Measurements from ENCODE around the gene RABGAP1L.

Gene RABGAP1L

DNA sequence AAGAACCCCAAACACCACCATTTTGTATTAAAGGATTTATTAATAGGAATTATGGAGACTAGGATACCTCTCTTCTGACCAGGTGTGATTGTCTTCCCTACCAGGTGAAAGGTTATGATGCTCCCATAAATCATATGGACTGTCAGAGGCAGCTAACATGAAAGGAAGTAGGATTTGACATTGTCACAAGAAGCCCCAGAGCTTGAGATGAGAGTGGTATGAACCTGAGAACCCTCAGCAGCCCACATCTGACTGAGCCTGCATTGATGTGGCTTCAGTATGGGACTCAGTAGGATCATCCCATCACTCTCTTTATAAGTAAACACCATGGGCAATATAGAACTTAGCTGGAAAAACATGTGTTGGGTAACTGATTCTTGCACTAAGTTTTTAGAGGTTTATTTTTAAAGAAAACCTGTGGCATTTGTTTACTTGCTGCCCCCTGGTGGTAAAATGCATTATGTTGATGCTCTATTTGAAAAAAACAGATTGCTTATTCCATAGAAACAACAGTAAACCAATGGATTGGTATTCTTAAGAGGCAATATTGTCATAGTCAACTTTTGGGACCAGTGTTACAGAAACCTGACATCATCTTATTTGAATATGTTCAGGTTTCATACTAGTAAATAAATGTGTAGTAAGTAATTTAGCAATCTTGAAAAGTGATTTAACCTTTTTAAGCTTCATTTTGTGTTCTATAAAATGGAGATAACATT, 823.8 kb downstream of the RABGAP1L start:
- ChIA-PET CTCF (interaction anchor here (0.9 to 6.3 kb wide), 22 partner anchors 8 to 237 kb away, joined by 3 to 52 read pairs (median 4); partner anchors contain the start of gene CACYBP), POLR2A (interaction anchor here (0.6 kb wide), 1 partner anchor 16 kb away, joined by 3 read pairs; no protein-coding TSS in a partner anchor)
- Histone ChIP-seq H3K36me3 (ENCODE audit: control insufficient read depth in 4 of 4, insufficient read depth in 4 of 4, low read length in 3 of 4) (peaks cover 6 to 10% (median 8%) of the 10 kb centered on the region in 4 experiments), H3K9me3 (ENCODE audit: control extremely low read depth in 1 of 5, control insufficient read depth in 4 of 5, insufficient read depth in 2 of 5, low read depth in 1 of 5, low read length in 4 of 5) (no peaks in the 10 kb centered on the region), H3K4me1 (ENCODE audit: control extremely low read depth in 1 of 4, control insufficient read depth in 4 of 4, insufficient read depth in 4 of 4, low read length in 3 of 4) (peaks cover 0 to 4% (median 0%) of the 10 kb centered on the region in 4 experiments), H3K4me3 (ENCODE audit: control insufficient read depth in 1 of 7, extremely low read depth in 1 of 7, insufficient read depth in 4 of 7, low read depth in 2 of 7, low read length in 6 of 7) (no peak overlapping the region), H3K27ac (ENCODE audit: insufficient read depth in 1 of 2, low read depth in 1 of 2, low read length in 2 of 2, poor library complexity in 1 of 2, severe bottlenecking in 2 of 2) (no peak overlapping the region), H3K27me3 (replicated peaks in 2 of 5; ENCODE audit: control insufficient read depth in 4 of 5, insufficient read depth in 5 of 5, low read length in 4 of 5) (no peaks in the 10 kb centered on the region)
- DNase-seq, result peak; percentile 71 to 83 (median 77)

GRCh38 chr1:174984952-174985351, 825.6 kb downstream of the RABGAP1L start:
- CTCF ChIA-PET, result interaction anchor here (1.1 to 6.3 kb wide), 6 partner anchors 8 to 240 kb away, joined by 3 to 52 read pairs (median 4); partner anchors contain the start of gene CACYBP

DNA sequence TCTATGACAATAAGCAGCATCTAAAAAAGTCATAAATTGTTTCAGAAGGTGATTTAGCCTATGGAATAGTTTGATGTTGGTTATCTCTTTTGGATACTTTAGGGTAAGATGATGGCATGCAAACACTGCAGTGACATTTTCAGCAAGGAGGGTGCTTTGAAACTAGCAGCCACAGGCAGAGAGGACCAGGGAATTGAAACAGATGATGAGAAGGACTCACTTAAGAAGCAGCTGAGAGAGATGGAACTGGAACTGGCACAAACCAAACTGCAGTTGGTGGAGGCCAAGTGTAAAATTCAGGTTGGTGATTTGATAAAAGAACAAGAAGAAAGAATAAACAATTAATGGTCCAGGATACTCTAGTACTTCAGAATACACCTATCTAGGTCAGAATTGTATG, 829.2 kb downstream of the RABGAP1L start:
- ChIA-PET POLR2A (no interaction called here), CTCF (interaction anchor here (1.0 to 1.9 kb wide), 4 partner anchors 9 to 217 kb away, joined by 3 to 9 read pairs (median 4); partner anchors contain the start of gene MRPS14)
- no peak for DNase-seq
- Histone ChIP-seq H3K27me3 (replicated peaks in 2 of 5; ENCODE audit: control insufficient read depth in 4 of 5, insufficient read depth in 5 of 5, low read length in 4 of 5) (no peaks in the 10 kb centered on the region), H3K4me1 (ENCODE audit: control extremely low read depth in 1 of 4, control insufficient read depth in 4 of 4, insufficient read depth in 4 of 4, low read length in 3 of 4) (peaks cover 0 to 8% (median 4%) of the 10 kb centered on the region in 4 experiments), H3K27ac (ENCODE audit: insufficient read depth in 1 of 2, low read depth in 1 of 2, low read length in 2 of 2, poor library complexity in 1 of 2, severe bottlenecking in 2 of 2) (no peak overlapping the region), H3K4me3 (ENCODE audit: control insufficient read depth in 1 of 7, extremely low read depth in 1 of 7, insufficient read depth in 4 of 7, low read depth in 2 of 7, low read length in 6 of 7) (no peak overlapping the region), H3K9me3 (ENCODE audit: control extremely low read depth in 1 of 5, control insufficient read depth in 4 of 5, insufficient read depth in 2 of 5, low read depth in 1 of 5, low read length in 4 of 5) (no peaks in the 10 kb centered on the region), H3K36me3 (ENCODE audit: control insufficient read depth in 4 of 4, insufficient read depth in 4 of 4, low read length in 3 of 4) (no peaks in the 10 kb centered on the region)

More at GRCh38 chr1:174984952-174985351, 825.6 kb downstream of the RABGAP1L start:
- H3K36me3 ChIP-seq (ENCODE audit: control insufficient read depth in 4 of 4, insufficient read depth in 4 of 4, low read length in 3 of 4), result peaks cover 0 to 7% (median 6%) of the 10 kb centered on the region in 4 experiments
- DNase-seq, result no peak
- H3K4me1 ChIP-seq (ENCODE audit: control extremely low read depth in 1 of 4, control insufficient read depth in 4 of 4, insufficient read depth in 4 of 4, low read length in 3 of 4), result peaks cover 0 to 4% (median 1%) of the 10 kb centered on the region in 4 experiments
- H3K9me3 ChIP-seq (ENCODE audit: control extremely low read depth in 1 of 5, control insufficient read depth in 4 of 5, insufficient read depth in 2 of 5, low read depth in 1 of 5, low read length in 4 of 5), result no peaks in the 10 kb centered on the region
- no peaks in the 10 kb centered on the region for H3K27me3 ChIP-seq (replicated peaks in 2 of 5; ENCODE audit: control insufficient read depth in 4 of 5, insufficient read depth in 5 of 5, low read length in 4 of 5)
- no peak overlapping the region for H3K4me3 ChIP-seq (ENCODE audit: control insufficient read depth in 1 of 7, extremely low read depth in 1 of 7, insufficient read depth in 4 of 7, low read depth in 2 of 7, low read length in 6 of 7)
- POLR2A ChIA-PET, result no interaction called here
- 100% methylated on average over 4 of the region's 4 CpGs for WGBS (ENCODE audit: insufficient coverage)
- H3K27ac ChIP-seq (ENCODE audit: insufficient read depth in 1 of 2, low read depth in 1 of 2, low read length in 2 of 2, poor library complexity in 1 of 2, severe bottlenecking in 2 of 2), result no peak overlapping the region

DNA sequence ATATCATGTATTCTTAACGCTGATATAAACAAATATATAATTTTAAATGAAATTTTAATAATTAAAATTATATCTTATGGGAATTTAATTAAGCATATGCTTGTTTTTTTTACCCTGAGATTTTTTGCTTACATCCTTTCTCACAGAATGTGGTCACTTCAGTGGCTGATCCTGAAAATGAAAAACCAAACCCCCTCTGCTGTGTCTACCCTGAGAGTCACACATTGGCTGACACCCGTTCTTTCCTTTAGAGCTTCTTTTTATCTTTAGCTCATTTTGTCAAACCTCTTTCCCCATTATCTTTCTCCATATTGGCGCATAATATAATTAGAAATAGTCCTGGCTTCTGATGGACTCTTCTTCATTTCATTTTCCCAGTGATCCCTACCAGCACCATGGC, 829.7 kb downstream of the RABGAP1L start:
- H3K36me3 ChIP-seq (ENCODE audit: control insufficient read depth in 4 of 4, insufficient read depth in 4 of 4, low read length in 3 of 4), result no peaks in the 10 kb centered on the region
- WGBS (ENCODE audit: insufficient coverage), result 100% methylated on average over 1 of the region's 3 CpGs
- peaks cover 0 to 8% (median 4%) of the 10 kb centered on the region in 4 experiments for H3K4me1 ChIP-seq (ENCODE audit: control extremely low read depth in 1 of 4, control insufficient read depth in 4 of 4, insufficient read depth in 4 of 4, low read length in 3 of 4)
- CTCF ChIA-PET, result interaction anchor here (1.0 to 2.4 kb wide), 6 partner anchors 9 to 217 kb away, joined by 3 to 9 read pairs (median 4); partner anchors contain the start of gene MRPS14
- POLR2A ChIA-PET, result no interaction called here
- no peak overlapping the region for H3K27ac ChIP-seq (ENCODE audit: insufficient read depth in 1 of 2, low read depth in 1 of 2, low read length in 2 of 2, poor library complexity in 1 of 2, severe bottlenecking in 2 of 2)
- H3K9me3 ChIP-seq (ENCODE audit: control extremely low read depth in 1 of 5, control insufficient read depth in 4 of 5, insufficient read depth in 2 of 5, low read depth in 1 of 5, low read length in 4 of 5), result no peaks in the 10 kb centered on the region
- H3K4me3 ChIP-seq (ENCODE audit: control insufficient read depth in 1 of 7, extremely low read depth in 1 of 7, insufficient read depth in 4 of 7, low read depth in 2 of 7, low read length in 6 of 7), result no peak overlapping the region
- DNase-seq, result no peak
- H3K27me3 ChIP-seq (replicated peaks in 2 of 5; ENCODE audit: control insufficient read depth in 4 of 5, insufficient read depth in 5 of 5, low read length in 4 of 5), result no peaks in the 10 kb centered on the region

DNA sequence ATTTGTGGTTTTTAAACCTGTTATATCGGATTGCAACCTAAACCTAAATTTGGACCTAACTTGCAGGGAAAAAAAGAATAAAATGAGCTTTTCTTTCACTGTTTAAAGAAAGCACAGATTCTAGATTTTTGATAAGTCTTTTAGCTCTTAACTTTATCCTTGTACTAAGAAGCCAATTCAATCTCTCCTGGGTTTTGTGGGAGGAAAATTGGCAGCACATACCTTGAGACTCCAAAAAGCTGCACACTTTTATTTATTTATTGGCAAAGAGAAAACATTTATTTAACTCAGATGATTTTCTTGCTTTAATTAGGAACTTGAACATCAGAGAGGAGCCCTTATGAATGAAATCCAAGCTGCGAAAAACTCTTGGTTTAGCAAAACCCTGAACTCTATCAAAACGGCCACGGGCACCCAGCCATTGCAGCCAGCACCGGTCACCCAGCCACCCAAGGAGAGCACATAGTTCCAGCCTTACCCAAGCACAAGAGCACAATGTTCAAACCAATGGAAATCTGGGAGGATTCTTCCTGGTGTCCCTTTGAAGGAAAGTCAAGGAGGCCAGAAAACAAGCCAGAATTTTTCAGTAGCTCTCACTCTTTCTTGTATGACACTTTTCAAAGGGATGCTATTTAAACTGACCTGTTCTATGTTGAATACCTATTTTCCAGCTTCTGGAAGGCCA, 830.4 kb downstream of the RABGAP1L start:
- Histone ChIP-seq H3K36me3 (ENCODE audit: control insufficient read depth in 4 of 4, insufficient read depth in 4 of 4, low read length in 3 of 4) (no peaks in the 10 kb centered on the region), H3K4me3 (ENCODE audit: control insufficient read depth in 1 of 7, extremely low read depth in 1 of 7, insufficient read depth in 4 of 7, low read depth in 2 of 7, low read length in 6 of 7) (peak overlapping the region in 5 of 7 experiments; percentile 65 to 80 (median 66)), H3K27me3 (replicated peaks in 2 of 5; ENCODE audit: control insufficient read depth in 4 of 5, insufficient read depth in 5 of 5, low read length in 4 of 5) (no peaks in the 10 kb centered on the region), H3K9me3 (ENCODE audit: control extremely low read depth in 1 of 5, control insufficient read depth in 4 of 5, insufficient read depth in 2 of 5, low read depth in 1 of 5, low read length in 4 of 5) (no peaks in the 10 kb centered on the region), H3K27ac (ENCODE audit: insufficient read depth in 1 of 2, low read depth in 1 of 2, low read length in 2 of 2, poor library complexity in 1 of 2, severe bottlenecking in 2 of 2) (peak overlapping the region; percentile 84 to 87), H3K4me1 (ENCODE audit: control extremely low read depth in 1 of 4, control insufficient read depth in 4 of 4, insufficient read depth in 4 of 4, low read length in 3 of 4) (peaks cover 0 to 8% (median 4%) of the 10 kb centered on the region in 4 experiments)
- CTCF ChIA-PET, result interaction anchor here (1.1 to 2.4 kb wide), 5 partner anchors 10 to 218 kb away, joined by 3 to 9 read pairs (median 4); partner anchors contain the start of gene MRPS14
- no peak for DNase-seq
- POLR2A ChIA-PET, result interaction anchor here (0.6 to 1.2 kb wide), 3 partner anchors 10 to 738 kb away, joined by 3 to 5 read pairs (median 3); partner anchors contain the start of gene CACYBP
- WGBS (ENCODE audit: insufficient coverage), result 100% methylated on average over 1 of the region's 5 CpGs

GRCh38 chr1:174990382-174990999, 831.2 kb downstream of the RABGAP1L start:
- peaks cover 0 to 8% (median 2%) of the 10 kb centered on the region in 4 experiments for H3K4me1 ChIP-seq (ENCODE audit: control extremely low read depth in 1 of 4, control insufficient read depth in 4 of 4, insufficient read depth in 4 of 4, low read length in 3 of 4)
- ChIA-PET POLR2A (interaction anchor here (0.8 to 1.2 kb wide), 2 partner anchors 9 to 11 kb away, joined by 3 to 5 read pairs; partner anchors contain the start of gene CACYBP), CTCF (interaction anchor here (1.9 to 2.4 kb wide), 2 partner anchors 11 to 191 kb away, joined by 7 to 9 read pairs; no protein-coding TSS in a partner anchor)
- no peaks in the 10 kb centered on the region for H3K27me3 ChIP-seq (replicated peaks in 2 of 5; ENCODE audit: control insufficient read depth in 4 of 5, insufficient read depth in 5 of 5, low read length in 4 of 5)
- H3K27ac ChIP-seq (ENCODE audit: insufficient read depth in 1 of 2, low read depth in 1 of 2, low read length in 2 of 2, poor library complexity in 1 of 2, severe bottlenecking in 2 of 2), result peak overlapping the region; percentile 84 to 87
- H3K36me3 ChIP-seq (ENCODE audit: control insufficient read depth in 4 of 4, insufficient read depth in 4 of 4, low read length in 3 of 4), result no peaks in the 10 kb centered on the region
- WGBS (ENCODE audit: insufficient coverage), result 13% methylated on average over 5 of the region's 6 CpGs
- H3K4me3 ChIP-seq (ENCODE audit: control insufficient read depth in 1 of 7, extremely low read depth in 1 of 7, insufficient read depth in 4 of 7, low read depth in 2 of 7, low read length in 6 of 7), result peak overlapping the region in 6 of 7 experiments; percentile 58 to 80 (median 66)
- no peaks in the 10 kb centered on the region for H3K9me3 ChIP-seq (ENCODE audit: control extremely low read depth in 1 of 5, control insufficient read depth in 4 of 5, insufficient read depth in 2 of 5, low read depth in 1 of 5, low read length in 4 of 5)
- peak; percentile 52 to 74 (median 66) for DNase-seq
